Tibial artery (tissue), 4 donors: ENCODE results near the gene AHCYL2.
"Not testable (repeated sequence)": the region's sequence is repeated elsewhere in the genome, so short reads cannot be mapped to it uniquely, and the experiment has no call there.

Experiments
- DNase-seq, 2 donors: peaks; one replicate each; pipeline ENCODE4 v3.0.0-alpha.2; 2019
- H3K27ac ChIP-seq, 2 donors: fragments of 200-600 bp; sonication (generic) in 1 of 2; 1 replicate in 1 of 2; 2 replicates in 1 of 2; pipeline ENCODE4 v1.5.1; 2018 to 2019; ENCODE audit warnings: mild to moderate bottlenecking in 1 of 2
- H3K27me3 ChIP-seq, 2 donors: fragments of 200-600 bp; sonication (generic) in 1 of 2; one replicate each; pipeline versions ENCODE4 v1.5.1 to v1.6.0; 2016 to 2019
- H3K36me3 ChIP-seq, 3 donors: fragments of 200-600 bp; sonication (generic) in 2 of 3; one replicate each; pipeline ENCODE4 v1.5.1; 2016 to 2019; ENCODE audit warnings: mild to moderate bottlenecking in 2 of 3
- H3K4me1 ChIP-seq, 4 donors: fragments of 200-600 bp; sonication (generic) in 2 of 4; 1 replicate in 3 of 4; 2 replicates in 1 of 4; pipeline ENCODE4 v1.5.1; 2016 to 2019
- H3K4me3 ChIP-seq, 2 donors: fragments of 200-600 bp; sonication (generic) in 1 of 2; 1 replicate in 1 of 2; 2 replicates in 1 of 2; pipeline ENCODE4 v1.5.1; 2018 to 2019; ENCODE audit warnings: mild to moderate bottlenecking in 2 of 2
- H3K9me3 ChIP-seq, 3 donors: fragments of 200-600 bp; sonication (generic) in 1 of 3; one replicate each; pipeline ENCODE4 v1.5.1; 2016 to 2019
- CTCF ChIP-seq, 2 experiments: fragments of 200-600 bp in 1 of 2; fragments of 450-650 bp in 1 of 2; IDR thresholded peaks; one replicate each; pipeline ENCODE4 v1.5.1; 2017 to 2019; ENCODE audit warnings: antibody characterized with exemption in 2 of 2, mild to moderate bottlenecking in 1 of 2, moderate library complexity in 1 of 2
- intact Hi-C: fragments of 100-400 bp; cut with DNase I; formaldehyde crosslinking; loops from one replicate; pipeline ENCODE4 v1.15.0; 2023; ENCODE audit warnings: low total_unique reads

The AHCYL2 gene

DNA sequence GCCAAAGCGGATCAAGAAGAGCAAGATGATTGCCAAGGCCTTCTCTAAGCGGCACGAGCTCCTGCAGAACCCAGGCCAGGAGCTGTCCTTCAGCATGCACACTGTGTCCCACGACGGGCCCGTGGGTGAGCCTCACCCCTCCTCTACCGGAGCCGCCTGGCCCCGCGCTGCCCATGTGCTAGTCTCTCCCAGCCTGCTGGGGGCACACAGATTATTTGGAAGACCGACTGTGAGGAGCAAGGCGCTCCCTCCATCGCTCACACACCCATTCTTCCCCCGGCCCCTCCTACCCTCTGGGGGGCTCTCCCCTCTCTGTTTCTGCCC lies 13.9 kb upstream of the AHCYL2 start:
- TF ChIP-seq CTCF (IDR thresholded peaks at IDR 0.05): no peak
- Histone ChIP-seq H3K4me1 (peaks cover 0 to 3% (median 0%) of the 10 kb centered on the region in 4 donors), H3K36me3 (peaks cover 0 to 46% (median 8%) of the 10 kb centered on the region in 3 donors), H3K27me3 (no peaks in the 10 kb centered on the region), H3K4me3 (no peak overlapping the region), H3K27ac (no peak overlapping the region), H3K9me3 (no peaks in the 10 kb centered on the region)
- no peak for DNase-seq
- intact Hi-C loops: no loop called here

- Histone ChIP-seq H3K27me3 (no peaks in the 10 kb centered on the region), H3K36me3 (peaks cover 0 to 38% (median 8%) of the 10 kb centered on the region in 3 donors), H3K27ac (no peak overlapping the region), H3K9me3 (no peaks in the 10 kb centered on the region), H3K4me1 (peaks cover 0 to 3% (median 0%) of the 10 kb centered on the region in 4 donors), H3K4me3 (no peak overlapping the region)
- DNase-seq: no peak
- no peak for TF ChIP-seq CTCF (IDR thresholded peaks at IDR 0.05)
- intact Hi-C loops: no loop called here
These were observed 12.7 kb upstream of the AHCYL2 start for GRCh38 chr7:129212126-129212525.

DNA sequence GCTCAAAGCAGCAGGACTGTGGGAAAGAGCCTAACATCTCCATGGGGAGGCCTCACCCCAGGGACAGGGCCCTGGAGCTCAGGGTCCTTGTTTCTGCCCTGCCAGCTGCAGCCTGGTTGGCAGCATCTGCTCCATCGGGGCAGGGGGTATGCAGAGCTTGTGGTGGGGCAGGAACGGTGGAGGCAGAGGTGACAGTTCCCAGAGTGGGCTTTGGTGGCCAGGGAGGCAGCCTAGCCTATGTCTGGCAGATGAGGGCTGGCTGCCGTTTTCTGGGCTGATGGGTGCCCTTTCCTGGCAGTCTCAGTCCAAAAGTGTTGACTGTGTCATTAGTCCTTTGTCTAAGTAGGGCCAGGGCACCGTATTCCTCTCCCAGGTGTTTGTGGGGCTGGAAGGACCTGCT lies 12.2 kb upstream of the AHCYL2 start:
- peaks cover 0 to 3% of the 10 kb centered on the region in 2 donors for H3K27me3 ChIP-seq
- DNase-seq: no peak
- TF ChIP-seq CTCF (IDR thresholded peaks at IDR 0.05): no peak
- peaks cover 0 to 3% (median 0%) of the 10 kb centered on the region in 4 donors for H3K4me1 ChIP-seq
- no peak overlapping the region for H3K27ac ChIP-seq
- no peaks in the 10 kb centered on the region for H3K9me3 ChIP-seq
- H3K4me3 ChIP-seq: no peak overlapping the region
- H3K36me3 ChIP-seq: peaks cover 0 to 38% (median 8%) of the 10 kb centered on the region in 3 donors
- intact Hi-C loops: no loop called here

- Histone ChIP-seq H3K4me1 (peaks cover 0 to 10% (median 0%) of the 10 kb centered on the region in 4 donors), H3K27ac (no peak overlapping the region), H3K36me3 (peaks cover 0 to 34% (median 8%) of the 10 kb centered on the region in 3 donors), H3K4me3 (no peak overlapping the region), H3K27me3 (peaks cover 0 to 7% of the 10 kb centered on the region in 2 donors), H3K9me3 (no peaks in the 10 kb centered on the region)
- DNase-seq: no peak
- intact Hi-C loops: no loop called here
- no peak for TF ChIP-seq CTCF (IDR thresholded peaks at IDR 0.05)
These were observed 11.0 kb upstream of the AHCYL2 start for GRCh38 chr7:129213828-129214227.

DNA sequence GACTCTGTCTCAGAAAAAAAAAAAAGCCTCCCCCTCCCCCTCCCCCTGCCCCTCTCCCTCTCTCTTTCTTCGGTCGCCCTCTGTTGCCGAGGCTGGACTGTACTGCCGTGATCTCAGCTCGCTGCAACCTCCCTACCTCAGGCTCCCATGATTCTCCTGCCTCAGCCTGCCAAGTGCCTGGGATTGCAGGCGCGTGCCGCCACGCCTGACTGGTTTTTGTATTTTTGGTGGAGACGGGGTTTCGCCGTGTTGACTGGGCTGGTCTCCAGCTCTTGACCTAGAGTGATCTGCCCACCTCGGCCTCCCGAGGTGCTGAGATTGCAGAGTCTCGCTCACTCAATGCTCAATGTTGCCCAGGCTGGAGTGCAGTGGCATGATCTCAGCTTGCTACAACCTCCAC lies 9.1 kb upstream of the AHCYL2 start:
- H3K27me3 ChIP-seq: peaks cover 0 to 12% of the 10 kb centered on the region in 2 donors
- H3K27ac ChIP-seq, H3K9me3 ChIP-seq, DNase-seq, H3K4me3 ChIP-seq, H3K4me1 ChIP-seq: not testable (repeated sequence)
- peaks cover 0 to 26% (median 8%) of the 10 kb centered on the region in 3 donors for H3K36me3 ChIP-seq
- intact Hi-C loops: loop anchor here (5.0 kb wide), 2 partner anchors 82 to 252 kb away; no protein-coding TSS in a partner anchor

- H3K27me3 ChIP-seq: peaks cover 0 to 12% of the 10 kb centered on the region in 2 donors
- H3K36me3 ChIP-seq: peaks cover 0 to 21% (median 8%) of the 10 kb centered on the region in 3 donors
- intact Hi-C loops: loop anchor here (5.0 kb wide), 2 partner anchors 81 to 251 kb away; no protein-coding TSS in a partner anchor
- not testable (repeated sequence) for H3K27ac ChIP-seq, H3K4me1 ChIP-seq, H3K9me3 ChIP-seq, H3K4me3 ChIP-seq, DNase-seq
These were observed 8.6 kb upstream of the AHCYL2 start for GRCh38 chr7:129216101-129216715.

DNA sequence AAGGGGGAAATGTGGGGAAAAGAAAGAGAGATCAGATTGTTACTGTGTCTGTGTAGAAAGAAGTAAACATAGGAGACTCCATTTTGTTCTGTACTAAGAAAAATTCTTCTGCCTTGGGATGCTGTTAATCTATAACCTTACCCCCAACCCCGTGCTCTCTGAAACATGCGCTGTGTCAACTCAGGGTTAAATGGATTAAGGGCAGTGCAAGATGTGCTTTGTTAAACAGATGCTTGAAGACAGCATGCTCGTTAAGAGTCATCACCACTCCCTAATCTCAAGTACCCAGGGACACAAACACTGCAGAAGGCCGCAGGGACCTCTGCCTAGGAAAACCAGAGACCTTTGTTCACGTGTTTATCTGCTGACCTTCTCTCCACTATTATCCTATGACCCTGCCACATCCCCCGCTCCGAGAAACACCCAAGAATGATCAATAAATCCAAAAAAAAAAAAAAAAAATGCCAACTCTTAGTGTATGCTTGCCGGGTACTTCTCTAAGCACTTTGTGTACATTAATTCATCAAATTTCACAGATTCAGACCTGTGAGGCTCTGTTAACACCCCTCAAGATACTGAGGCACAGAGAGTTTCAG lies 7.9 kb upstream of the AHCYL2 start:
- H3K4me3 ChIP-seq, H3K27ac ChIP-seq, H3K4me1 ChIP-seq, H3K9me3 ChIP-seq, DNase-seq: not testable (repeated sequence)
- Histone ChIP-seq H3K27me3 (peaks cover 0 to 12% of the 10 kb centered on the region in 2 donors), H3K36me3 (peaks cover 0 to 14% (median 4%) of the 10 kb centered on the region in 3 donors)
- intact Hi-C loops: loop anchor here (5.0 kb wide), 2 partner anchors 80 to 250 kb away; no protein-coding TSS in a partner anchor
